GM21515 (cell line): Measurements from ENCODE around the gene TWSG1.
"Not testable (repeated sequence)": the region's sequence is repeated elsewhere in the genome, so short reads cannot be mapped to it uniquely, and the experiment has no call there.

ENCODE experiments used
- ATAC-seq: cut with Tn5 transposase; IDR thresholded peaks from one replicate; pipeline ENCODE4 v1.9.1; 2021; ENCODE audit not compliant: unreplicated experiment

Gene TWSG1

GRCh38 chr18:9422816-9423519 is 88.4 kb downstream of the TWSG1 start:
- no peak for ATAC-seq

- ATAC-seq, result not testable (repeated sequence)
Observed at GRCh38 chr18:9423648-9424047, 89.1 kb downstream of the TWSG1 start.

DNA sequence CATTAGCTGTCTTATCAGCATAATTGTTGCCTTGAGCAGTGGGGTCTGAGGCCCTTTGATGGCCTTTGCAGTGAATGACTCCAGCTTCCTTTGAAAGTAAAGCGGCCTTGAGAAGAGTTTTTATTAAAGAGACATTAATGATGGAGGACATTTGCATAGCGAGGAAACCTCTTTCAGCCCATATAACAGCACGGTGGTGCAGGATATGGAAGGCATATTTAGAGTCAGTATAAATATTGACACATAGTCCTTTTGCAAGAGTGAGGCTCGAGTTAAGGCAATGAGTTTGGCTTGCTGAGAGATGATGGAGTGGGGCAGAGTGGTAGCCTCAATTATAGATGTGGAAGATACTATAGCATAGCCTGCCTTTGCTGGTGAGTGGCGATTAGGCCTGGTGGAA is 89.7 kb downstream of the TWSG1 start:
- ATAC-seq, result not testable (repeated sequence)

- ATAC-seq, result no peak
Observed at GRCh38 chr18:9426753-9427152, 92.2 kb downstream of the TWSG1 start.

GRCh38 chr18:9428301-9428706 is 93.7 kb downstream of the TWSG1 start:
- ATAC-seq, result no peak

GRCh38 chr18:9428862-9429661 is 94.5 kb downstream of the TWSG1 start:
- ATAC-seq, result no peak

GRCh38 chr18:9429662-9429993 is 95.1 kb downstream of the TWSG1 start:
- ATAC-seq, result no peak

DNA sequence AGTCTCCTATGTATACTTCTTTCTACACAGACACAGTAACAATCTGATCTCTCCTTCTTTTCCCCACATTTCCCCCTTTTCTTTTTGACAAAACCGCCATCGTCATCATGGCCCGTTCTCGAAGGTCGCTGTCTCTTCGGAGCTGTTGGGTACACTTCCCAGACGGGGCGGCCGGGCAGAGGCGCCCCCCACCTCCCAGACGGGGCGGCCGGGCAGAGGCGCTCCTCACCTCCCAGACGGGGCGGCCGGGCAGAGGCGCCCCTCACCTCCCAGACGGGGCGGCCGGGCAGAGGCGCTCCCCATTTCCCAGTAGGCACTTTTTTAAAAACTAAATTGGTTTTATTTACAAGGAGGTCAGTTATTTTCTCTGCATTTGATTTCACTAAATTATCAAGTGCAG is 95.7 kb downstream of the TWSG1 start:
- ATAC-seq, result not testable (repeated sequence)

DNA sequence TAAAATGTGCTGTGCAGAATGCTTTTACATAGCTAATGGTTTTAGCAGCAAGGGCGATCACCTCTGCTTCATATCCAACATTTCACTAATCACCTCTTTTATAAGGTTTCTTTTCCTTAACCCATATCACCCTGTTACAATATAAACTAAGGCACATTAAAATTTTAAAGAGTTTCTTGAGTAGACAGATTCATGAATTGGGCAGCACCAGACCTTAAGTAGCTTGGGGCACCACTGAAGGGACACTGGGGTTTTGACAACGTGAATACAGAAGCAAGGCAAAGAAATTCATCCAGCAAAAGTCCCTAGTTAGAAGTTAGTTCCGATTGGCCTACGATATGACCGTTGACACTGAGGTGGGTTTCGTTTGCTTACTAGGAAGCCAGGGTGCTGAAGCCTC is 96.7 kb downstream of the TWSG1 start:
- ATAC-seq, result no peak

DNA sequence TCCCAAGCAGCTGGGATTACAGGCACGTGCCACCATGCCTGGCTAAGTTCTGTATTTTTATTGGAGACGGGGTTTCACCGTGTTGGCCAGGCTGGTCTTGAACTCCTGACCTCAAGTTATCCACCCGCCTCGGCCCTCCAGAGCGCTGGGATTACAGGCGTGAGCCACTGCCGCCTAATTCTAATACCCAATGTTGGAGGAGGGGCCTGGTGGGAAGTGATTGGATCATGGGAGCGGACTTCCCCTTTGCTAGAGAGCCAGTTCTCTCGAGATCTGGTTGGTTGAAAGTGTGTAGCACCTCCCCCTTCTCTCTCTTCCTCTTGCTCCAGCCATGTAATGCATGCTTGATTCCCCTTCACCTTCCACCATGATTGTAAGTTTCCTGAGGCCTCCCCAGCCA is 98.5 kb downstream of the TWSG1 start:
- ATAC-seq, result not testable (repeated sequence)

DNA sequence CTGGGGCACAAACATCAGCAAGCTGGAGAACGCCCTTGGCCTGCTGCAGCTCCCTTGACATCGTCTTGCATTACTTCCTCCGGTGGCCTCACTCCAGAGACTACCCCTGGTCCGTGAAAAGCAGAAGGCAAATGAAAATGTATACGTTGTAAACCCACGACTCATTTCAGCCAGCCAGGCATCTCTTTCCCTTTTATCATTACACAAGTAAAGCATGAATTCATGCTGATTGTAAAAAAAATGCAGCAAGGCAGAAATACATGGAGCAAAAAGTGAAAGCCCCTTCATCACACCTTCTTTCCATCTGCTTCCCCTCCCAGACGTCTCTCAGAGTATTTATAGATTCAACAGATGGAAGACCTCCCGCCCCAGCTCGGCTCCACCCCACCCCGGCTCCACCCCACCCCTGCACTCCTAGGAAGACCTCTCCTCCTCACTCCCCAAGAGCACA is 99.1 kb downstream of the TWSG1 start:
- no peak for ATAC-seq

GRCh38 chr18:9434122-9434701 is 99.6 kb downstream of the TWSG1 start:
- no peak for ATAC-seq

GRCh38 chr18:9435041-9435440 is 100.5 kb downstream of the TWSG1 start:
- ATAC-seq, result no peak

- ATAC-seq, result no peak
Observed at GRCh38 chr18:9436206-9436929, 101.8 kb downstream of the TWSG1 start.

DNA sequence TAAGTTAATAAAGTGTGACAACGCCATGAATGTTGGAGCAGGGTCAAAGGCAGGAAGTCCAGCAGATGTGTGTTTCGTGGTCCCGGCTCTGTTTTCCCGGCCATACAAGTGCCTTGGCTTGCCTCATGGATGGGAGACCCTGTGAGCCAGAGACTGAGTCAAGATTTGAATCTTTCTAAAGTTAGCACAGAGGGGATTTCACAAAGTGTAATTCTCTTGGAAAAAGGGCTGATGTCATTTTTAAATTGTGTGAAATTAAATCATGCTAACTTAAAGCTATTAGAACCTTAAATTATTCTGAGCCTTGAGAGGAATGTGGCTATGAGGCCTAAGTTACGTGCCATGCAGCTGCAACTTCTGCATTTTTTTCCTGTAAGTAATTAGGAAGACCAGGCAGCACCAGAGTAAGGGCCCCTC is 102.5 kb downstream of the TWSG1 start:
- no peak for ATAC-seq

DNA sequence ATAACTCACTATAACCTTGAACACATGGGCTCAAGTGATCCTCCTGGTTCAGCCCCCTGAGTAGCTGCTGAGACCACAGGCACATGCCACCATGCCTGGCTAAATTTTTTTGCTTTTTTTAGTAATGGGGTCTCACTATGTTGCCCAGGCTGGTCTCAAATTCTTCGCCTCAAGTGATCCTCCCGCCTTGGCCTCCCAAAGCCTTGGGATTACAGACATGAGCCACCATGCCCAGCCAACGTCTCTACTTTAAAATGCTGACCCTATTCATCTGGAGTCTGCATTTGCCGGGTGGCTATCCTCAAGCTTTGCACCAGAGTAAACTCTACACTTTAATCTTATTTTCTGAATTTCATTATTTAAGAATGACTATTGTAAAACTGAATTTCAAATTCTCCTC is 103.1 kb downstream of the TWSG1 start:
- no peak for ATAC-seq

- ATAC-seq, result no peak
Observed at GRCh38 chr18:9441061-9441460, 106.5 kb downstream of the TWSG1 start.

DNA sequence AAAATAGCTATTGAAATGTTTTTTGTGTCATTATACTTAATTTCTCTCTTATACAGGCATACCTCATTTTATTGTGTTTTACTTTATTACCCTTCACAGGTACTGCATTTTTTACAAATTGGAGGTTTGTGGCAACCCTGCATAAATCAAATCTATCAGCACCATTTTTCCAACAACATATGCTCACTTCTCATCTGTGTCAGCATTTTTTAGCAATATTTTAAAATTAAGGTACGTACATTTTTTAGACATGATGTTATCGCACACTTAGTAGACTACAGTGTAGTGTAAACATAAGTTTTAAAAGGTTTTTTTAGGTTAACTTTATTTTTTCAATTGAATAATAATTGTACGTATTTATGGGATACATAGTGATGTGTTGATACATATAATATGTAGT is 110.0 kb downstream of the TWSG1 start:
- no peak for ATAC-seq

- no peak for ATAC-seq
Observed at GRCh38 chr18:9446839-9447238, 112.3 kb downstream of the TWSG1 start.

GRCh38 chr18:9447334-9447733 is 112.8 kb downstream of the TWSG1 start:
- ATAC-seq, result no peak

DNA sequence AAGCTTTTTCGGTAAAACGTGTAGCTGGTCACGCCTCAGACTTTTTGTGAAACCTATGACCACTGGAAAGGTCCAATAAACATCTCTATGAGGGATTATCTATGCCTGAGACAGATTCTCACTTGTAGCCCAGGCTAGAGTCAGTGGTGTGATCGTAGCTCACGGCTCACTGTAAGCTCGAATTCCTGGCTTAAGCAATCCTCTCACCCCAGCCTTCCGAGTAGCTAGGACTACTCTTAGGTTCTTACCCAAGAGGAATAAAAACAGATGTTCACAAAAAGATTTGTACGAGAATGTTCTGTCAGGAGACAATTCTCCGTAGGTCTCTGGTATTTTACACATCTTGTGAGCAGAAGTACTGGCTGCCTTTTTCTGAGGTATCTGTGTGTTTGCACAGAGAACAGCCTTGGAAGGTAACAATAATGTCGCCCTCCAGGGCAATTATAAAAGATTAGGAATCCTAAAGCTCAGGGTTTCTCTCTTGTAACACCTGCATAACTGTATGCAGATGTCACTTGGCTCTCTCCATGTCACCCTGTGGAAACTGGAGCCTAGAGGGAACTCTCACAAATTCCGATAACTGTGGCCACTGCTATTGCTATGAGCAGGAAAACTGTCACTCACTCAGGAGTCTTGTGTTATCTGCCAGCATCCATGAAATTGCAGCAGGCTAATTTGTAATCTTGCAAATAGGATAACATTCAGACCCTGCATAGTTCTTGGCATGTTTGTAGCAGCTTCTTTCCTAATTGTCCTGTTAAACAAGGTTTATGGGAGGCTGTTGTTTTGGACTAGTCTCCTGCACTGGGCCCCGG is 115.2 kb downstream of the TWSG1 start:
- ATAC-seq, result no peak
